VCaP (cell line): Measurements from ENCODE around the gene DNAJB1.

Experiments used
- H3K27ac ChIP-seq: fragments of 450-650 bp; 2 replicates; pipeline ENCODE4 v1.5.1; 2017
- TF ChIP-seq, protein P1 (sequence below): fragments of 450-650 bp; conservative IDR thresholded peaks from 2 replicates; pipeline ENCODE4 v1.5.1; 2017; ENCODE audit warnings: mild to moderate bottlenecking, moderate library complexity

DNAJB1 gene

DNA sequence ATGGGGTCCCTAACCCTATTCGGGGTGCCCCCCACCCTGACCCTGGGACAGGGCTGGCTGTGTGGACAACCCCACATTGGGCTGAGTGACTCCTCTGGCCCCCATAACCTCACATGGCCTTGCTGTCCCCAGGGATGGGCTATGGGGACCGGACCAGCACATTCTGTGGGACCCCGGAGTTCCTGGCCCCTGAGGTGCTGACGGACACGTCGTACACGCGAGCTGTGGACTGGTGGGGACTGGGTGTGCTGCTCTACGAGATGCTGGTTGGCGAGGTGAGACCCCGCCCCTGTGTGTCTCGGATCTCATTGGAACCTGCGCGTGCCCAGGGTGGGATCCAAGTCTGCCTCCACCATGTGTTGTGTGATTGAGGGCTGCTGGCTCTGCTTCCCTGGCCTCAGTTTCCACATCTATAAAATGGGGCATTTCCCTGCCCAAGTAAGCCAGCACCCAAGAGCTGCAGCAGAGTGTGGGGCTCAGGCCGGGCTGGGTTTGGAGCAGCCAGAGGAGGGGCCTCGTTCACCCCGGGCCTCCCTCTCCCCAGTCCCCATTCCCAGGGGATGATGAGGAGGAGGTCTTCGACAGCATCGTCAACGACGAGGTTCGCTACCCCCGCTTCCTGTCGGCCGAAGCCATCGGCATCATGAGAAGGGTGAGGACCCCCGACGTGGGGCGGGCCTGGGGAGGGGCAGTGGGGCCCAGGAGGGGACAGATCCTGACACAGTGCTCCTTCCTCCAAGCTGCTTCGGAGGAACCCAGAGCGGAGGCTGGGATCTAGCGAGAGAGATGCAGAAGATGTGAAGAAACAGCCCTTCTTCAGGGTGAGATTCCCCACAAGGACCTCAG is 47.9 kb downstream of the DNAJB1 start:
- H3K27ac ChIP-seq: no peak overlapping the region
- TF ChIP-seq, protein P1, sequence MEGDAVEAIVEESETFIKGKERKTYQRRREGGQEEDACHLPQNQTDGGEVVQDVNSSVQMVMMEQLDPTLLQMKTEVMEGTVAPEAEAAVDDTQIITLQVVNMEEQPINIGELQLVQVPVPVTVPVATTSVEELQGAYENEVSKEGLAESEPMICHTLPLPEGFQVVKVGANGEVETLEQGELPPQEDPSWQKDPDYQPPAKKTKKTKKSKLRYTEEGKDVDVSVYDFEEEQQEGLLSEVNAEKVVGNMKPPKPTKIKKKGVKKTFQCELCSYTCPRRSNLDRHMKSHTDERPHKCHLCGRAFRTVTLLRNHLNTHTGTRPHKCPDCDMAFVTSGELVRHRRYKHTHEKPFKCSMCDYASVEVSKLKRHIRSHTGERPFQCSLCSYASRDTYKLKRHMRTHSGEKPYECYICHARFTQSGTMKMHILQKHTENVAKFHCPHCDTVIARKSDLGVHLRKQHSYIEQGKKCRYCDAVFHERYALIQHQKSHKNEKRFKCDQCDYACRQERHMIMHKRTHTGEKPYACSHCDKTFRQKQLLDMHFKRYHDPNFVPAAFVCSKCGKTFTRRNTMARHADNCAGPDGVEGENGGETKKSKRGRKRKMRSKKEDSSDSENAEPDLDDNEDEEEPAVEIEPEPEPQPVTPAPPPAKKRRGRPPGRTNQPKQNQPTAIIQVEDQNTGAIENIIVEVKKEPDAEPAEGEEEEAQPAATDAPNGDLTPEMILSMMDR: no peak

GRCh38 chr19:14467816-14468215 is 50.4 kb downstream of the DNAJB1 start:
- no peak overlapping the region for H3K27ac ChIP-seq
- TF ChIP-seq, protein P1: no peak

DNA sequence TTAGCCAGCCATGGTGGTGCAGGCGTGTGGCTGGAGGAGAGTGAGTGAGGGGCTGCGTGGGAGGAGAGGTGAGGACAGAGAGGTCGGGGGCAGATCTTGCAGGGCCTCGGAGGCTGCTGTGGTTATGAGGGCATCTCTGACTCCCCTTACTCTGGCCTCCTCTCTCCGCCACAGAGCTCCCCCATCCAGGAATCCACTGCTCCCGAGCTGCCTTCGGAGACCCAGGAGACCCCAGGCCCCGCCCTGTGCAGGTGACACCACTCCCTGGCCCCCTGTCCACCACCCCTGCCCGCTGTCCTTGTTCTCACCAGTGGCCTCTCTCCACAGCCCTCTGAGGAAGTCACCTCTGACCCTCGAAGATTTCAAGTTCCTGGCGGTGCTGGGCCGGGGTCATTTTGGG is 50.8 kb downstream of the DNAJB1 start:
- TF ChIP-seq, protein P1: no peak
- no peak overlapping the region for H3K27ac ChIP-seq
